Measurements from ENCODE around the gene PDGFD.

- TF ChIP-seq CTCF (conservative IDR thresholded peaks at IDR 0.05 in 1 of 2, IDR thresholded peaks at IDR 0.05 in 1 of 2; ENCODE audit: extremely low read depth in 1 of 2, insufficient read depth in 1 of 2, low read depth in 1 of 2, low read length in 2 of 2) (no peak), EZH2 (IDR thresholded peaks at IDR 0.05; ENCODE audit: borderline replicate concordance, low read length) (no peak)
Measured at GRCh38 chr11:104089481-104089880, 74.5 kb downstream of the PDGFD start.
